SHP77 (cell line): ENCODE measurements around the gene ETV7.

ENCODE experiments used
- DNase-seq, 2 experiments: peaks; one replicate each; lab custom pipeline; 2025; lab: John Stamatoyannopoulos, UW

ETV7 gene

GRCh38 chr6:36383606-36384005 lies 3.9 kb downstream of the ETV7 start:
- DNase-seq: no peak

GRCh38 chr6:36382976-36383375 lies 4.5 kb downstream of the ETV7 start:
- no peak for DNase-seq

- no peak for DNase-seq
These were observed 5.7 kb downstream of the ETV7 start for GRCh38 chr6:36381502-36382389.

GRCh38 chr6:36380166-36380565 lies 7.3 kb downstream of the ETV7 start:
- no peak for DNase-seq

- DNase-seq: no peak
These were observed 8.5 kb downstream of the ETV7 start for GRCh38 chr6:36378936-36379335.

- no peak for DNase-seq
These were observed 9.1 kb downstream of the ETV7 start for GRCh38 chr6:36378243-36378920.

GRCh38 chr6:36377594-36377993 lies 9.9 kb downstream of the ETV7 start:
- DNase-seq: no peak

- DNase-seq: no peak
These were observed 10.7 kb downstream of the ETV7 start for GRCh38 chr6:36376742-36377141.

GRCh38 chr6:36376183-36376582 lies 11.3 kb downstream of the ETV7 start:
- no peak for DNase-seq

GRCh38 chr6:36375644-36376155 lies 11.8 kb downstream of the ETV7 start:
- DNase-seq: no peak

GRCh38 chr6:36374972-36375371 lies 12.5 kb downstream of the ETV7 start:
- DNase-seq: no peak

GRCh38 chr6:36374194-36374593 lies 13.3 kb downstream of the ETV7 start:
- DNase-seq: no peak

- DNase-seq: no peak
These were observed 14.0 kb downstream of the ETV7 start for GRCh38 chr6:36373368-36374019.

- DNase-seq: no peak
These were observed 15.4 kb downstream of the ETV7 start for GRCh38 chr6:36372088-36372487.

- no peak for DNase-seq
These were observed 16.3 kb downstream of the ETV7 start for GRCh38 chr6:36371211-36371610.

- DNase-seq: no peak
These were observed 16.8 kb downstream of the ETV7 start for GRCh38 chr6:36370638-36371037.

- DNase-seq: peak; percentile 44
These were observed 18.3 kb downstream of the ETV7 start for GRCh38 chr6:36368921-36369865.

GRCh38 chr6:36368421-36368820 lies 19.0 kb downstream of the ETV7 start:
- no peak for DNase-seq

GRCh38 chr6:36367743-36368142 lies 19.7 kb downstream of the ETV7 start:
- no peak for DNase-seq

- no peak for DNase-seq
These were observed 22.6 kb downstream of the ETV7 start for GRCh38 chr6:36364669-36365479.
